A673 (cell line): Measurements from ENCODE around the gene PROM1.

Experiments used
- EZH2 ChIP-seq: fragments of 200-600 bp; sonication (generic); IDR thresholded peaks from 2 replicates; pipeline ENCODE4 v1.6.1; 2017; ENCODE audit warnings: borderline replicate concordance, low read depth, mild to moderate bottlenecking, mixed read lengths, antibody characterized with exemption, low read length; ENCODE audit not compliant: poor library complexity, severe bottlenecking
- TF ChIP-seq, protein P1 (sequence below): fragments of 300-800, 200-600 bp; sonication (generic); conservative IDR thresholded peaks from 2 replicates; pipeline ENCODE4 v1.5.1; 2017; ENCODE audit warnings: low read depth, mild to moderate bottlenecking, antibody characterized with exemption, low read length, moderate library complexity, mixed read lengths

DNA sequence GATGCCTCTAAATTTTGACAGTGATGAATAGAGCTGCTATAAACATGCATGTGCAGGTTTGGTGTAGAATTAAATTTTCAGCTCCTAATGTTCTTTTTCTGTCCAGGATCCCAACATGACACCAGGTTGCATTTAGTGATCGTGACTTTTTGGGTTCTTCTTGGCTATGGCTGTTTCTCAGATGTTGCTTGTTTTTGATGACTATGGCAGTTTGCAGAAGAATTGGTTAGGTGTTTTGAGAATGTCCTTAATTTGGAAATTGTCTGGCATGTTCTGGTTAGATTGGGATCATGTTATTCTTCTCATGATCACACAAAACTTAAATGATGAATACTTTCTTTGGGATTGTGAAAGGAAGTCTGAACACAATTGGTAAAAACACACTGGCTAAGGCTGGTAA is 141.5 kb downstream of the PROM1 start:
- TF ChIP-seq, protein P1, sequence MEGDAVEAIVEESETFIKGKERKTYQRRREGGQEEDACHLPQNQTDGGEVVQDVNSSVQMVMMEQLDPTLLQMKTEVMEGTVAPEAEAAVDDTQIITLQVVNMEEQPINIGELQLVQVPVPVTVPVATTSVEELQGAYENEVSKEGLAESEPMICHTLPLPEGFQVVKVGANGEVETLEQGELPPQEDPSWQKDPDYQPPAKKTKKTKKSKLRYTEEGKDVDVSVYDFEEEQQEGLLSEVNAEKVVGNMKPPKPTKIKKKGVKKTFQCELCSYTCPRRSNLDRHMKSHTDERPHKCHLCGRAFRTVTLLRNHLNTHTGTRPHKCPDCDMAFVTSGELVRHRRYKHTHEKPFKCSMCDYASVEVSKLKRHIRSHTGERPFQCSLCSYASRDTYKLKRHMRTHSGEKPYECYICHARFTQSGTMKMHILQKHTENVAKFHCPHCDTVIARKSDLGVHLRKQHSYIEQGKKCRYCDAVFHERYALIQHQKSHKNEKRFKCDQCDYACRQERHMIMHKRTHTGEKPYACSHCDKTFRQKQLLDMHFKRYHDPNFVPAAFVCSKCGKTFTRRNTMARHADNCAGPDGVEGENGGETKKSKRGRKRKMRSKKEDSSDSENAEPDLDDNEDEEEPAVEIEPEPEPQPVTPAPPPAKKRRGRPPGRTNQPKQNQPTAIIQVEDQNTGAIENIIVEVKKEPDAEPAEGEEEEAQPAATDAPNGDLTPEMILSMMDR = no peak
- TF ChIP-seq EZH2 = no peak
